HK-2 (cell line): ENCODE results near the gene ANAPC2.
A peak's percentile ranks its signal among the peaks of the same experiment; 100 is the strongest.

Experiments used
- DNase-seq: peaks from one replicate; pipeline ENCODE4 v3.0.0-alpha.2; 2018; ENCODE audit not compliant: unreplicated experiment

ANAPC2 gene

GRCh38 chr9:137188490-137189296, at the start of gene ANAPC2, which contains the start of gene SSNA1:
ANAPC2 (minus strand) TSS chr9:137188560; CDS start chr9:137188532, 28 bp downstream.
SSNA1 (plus strand) TSS chr9:137188676; CDS start chr9:137188727, 51 bp downstream.
- DNase-seq = peak; percentile 95

GRCh38 chr9:137236936-137237421, 48.6 kb upstream of the ANAPC2 start:
- no peak for DNase-seq

DNA sequence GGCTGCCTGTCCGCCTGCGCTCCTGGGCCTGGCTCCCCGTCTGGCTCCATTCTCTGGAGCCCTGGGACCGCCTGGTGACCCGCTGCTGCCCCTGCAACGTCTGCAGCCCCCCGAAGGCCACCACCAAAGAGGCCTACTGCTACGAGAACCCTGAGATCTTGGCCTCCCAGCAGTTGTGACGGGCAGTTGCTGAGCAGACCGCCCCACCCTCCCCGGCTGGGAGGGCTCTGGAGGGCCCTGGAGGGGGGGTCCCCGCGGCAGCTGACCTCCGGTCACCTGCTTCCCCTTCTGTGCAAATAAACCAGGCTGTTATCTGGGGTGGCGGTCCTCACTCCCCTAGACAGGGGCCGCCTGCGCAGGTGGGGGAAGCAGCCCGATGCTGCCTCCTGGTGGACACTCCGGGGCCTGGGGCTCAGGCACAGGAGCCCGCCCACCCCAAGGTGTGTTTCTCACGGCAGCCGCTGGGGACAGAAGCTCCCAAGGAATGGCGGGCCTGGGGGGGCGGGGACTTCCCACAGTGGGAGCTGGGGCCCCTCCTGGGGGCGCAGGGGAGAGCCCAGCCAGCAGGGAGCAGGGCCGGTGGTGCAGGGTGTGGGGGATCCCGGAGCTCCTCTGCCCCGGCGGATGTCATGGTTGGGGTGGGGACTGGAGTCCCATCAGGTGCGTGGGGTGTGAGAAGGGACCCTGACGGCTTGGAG, 48.0 kb upstream of the ANAPC2 start:
- peak; percentile 62 for DNase-seq

DNA sequence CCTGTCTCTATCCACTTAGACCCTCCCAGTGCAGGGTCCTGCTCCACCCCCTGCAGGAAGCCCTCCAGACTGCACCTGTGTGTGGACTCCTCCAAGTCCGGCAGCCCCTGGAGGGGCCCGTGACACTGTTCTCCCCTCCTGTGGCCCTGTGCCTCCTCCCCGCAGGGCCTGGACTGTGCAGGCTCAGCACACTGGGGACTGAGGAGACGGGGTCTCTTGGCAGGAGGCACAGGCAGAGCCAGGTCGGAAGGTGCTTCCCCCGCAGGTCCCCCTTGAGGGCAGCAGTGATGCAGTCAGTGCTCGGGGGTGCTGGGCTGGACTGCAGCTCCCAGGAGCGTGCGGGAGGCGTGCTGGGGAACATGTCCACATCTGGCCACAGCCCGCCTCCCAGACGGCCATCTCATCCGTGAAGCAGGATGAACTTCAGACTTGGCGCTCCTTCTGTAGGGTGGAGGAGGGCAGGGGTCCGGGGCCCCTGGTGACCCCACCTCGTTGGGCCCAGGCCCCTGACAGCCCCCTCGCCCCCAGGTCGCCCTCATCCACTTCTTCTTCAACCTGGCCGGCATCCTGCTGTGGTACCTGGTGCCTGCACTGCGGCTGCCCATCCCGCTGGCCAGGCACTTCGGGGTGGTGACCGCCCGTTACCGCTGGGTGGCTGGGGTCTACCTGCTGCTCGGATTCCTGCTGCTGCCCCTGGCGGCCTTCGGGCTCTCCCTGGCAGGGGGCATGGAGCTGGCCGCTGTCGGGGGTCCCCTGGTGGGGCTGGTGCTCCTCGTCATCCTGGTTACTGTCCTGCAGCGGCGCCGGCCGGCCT, 47.3 kb upstream of the ANAPC2 start:
- no peak for DNase-seq

DNA sequence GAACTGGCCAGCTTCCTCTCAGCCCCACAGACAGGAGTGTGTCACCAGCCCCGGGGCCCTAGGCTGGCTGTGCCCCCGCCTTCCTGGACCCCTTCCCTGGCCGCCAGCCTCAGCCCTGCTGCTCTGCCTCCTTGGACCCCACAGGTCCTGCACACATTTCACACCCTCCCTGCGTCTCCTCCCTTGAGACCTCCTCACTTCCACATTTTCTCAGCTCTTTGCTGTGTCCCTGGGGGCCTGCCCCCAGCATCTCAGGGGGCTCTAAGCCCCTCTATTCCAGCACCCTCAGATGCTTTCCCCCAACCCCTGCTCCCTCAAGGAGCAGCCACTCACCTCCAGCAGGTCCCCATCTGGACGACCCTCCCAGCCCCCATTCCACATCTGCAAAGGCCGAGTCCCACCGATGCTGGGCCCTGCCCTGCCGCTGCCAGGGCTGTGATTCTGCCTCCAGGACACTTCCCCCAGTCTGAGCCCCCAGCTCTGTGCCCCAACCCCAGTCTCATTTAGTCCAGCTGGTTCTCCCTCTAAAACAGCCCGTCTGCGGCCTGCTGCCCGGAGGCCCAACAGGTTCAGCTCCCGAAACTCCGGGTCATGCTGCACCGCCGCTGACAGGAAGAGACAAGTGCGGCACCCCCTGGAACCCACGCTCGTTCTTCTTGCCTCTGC, 46.5 kb upstream of the ANAPC2 start:
- no peak for DNase-seq

GRCh38 chr9:137234055-137234697, 45.8 kb upstream of the ANAPC2 start:
- DNase-seq = no peak

DNA sequence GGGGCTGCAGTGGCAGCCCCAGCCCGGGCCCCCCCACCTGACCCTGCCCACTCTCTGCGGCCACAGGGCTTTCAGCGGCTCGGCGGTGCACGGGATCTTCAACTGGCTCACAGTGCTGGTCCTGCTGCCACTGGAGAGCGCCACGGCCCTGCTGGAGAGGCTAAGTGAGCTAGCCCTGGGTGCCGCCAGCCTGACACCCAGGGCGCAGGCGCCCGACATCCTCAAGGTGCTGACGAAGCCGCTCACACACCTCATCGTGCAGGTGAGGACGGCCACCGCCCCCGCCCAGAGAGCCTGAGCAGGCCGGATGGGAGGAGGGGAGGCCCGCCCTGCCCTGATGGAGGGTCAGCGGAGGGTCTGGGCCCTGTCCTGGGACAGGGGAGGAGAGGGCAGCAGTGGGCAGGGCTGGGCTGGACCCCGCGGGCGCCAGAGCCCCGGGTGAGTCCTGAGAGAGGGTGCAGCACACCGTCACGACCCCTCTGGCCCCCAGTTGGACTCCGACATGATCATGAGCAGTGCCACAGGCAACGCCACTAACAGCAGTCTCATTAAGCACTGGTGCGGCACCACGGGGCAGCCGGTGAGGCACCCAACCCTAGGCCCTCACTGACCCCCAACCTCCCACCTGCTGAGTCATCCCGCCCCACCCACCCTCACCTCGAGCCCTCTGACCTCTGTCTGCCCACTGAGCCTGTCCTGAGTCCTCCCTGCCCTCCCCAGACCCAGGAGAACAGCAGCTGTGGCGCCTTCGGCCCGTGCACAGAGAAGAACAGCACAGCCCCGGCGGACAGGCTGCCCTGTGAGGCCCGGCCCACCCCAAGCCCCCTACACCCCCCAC, 45.0 kb upstream of the ANAPC2 start:
- DNase-seq = no peak

DNA sequence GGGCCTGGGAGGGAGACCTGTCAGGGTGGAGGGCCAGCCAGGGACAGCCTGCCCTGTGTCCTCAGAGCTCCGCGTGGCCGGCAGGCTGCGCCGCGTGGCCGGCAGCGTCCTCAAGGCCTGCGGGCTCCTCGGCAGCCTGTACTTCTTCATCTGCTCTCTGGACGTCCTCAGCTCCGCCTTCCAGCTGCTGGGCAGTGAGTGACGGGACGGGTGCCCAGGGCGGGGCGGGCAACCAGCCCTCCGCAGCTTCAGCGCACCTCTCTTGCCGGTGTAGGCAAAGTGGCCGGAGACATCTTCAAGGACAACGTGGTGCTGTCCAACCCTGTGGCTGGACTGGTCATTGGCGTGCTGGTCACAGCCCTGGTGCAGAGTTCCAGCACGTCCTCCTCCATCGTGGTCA, 44.1 kb upstream of the ANAPC2 start:
- DNase-seq = no peak

- DNase-seq = no peak
Measured at GRCh38 chr9:137232101-137232500, 43.7 kb upstream of the ANAPC2 start.

DNA sequence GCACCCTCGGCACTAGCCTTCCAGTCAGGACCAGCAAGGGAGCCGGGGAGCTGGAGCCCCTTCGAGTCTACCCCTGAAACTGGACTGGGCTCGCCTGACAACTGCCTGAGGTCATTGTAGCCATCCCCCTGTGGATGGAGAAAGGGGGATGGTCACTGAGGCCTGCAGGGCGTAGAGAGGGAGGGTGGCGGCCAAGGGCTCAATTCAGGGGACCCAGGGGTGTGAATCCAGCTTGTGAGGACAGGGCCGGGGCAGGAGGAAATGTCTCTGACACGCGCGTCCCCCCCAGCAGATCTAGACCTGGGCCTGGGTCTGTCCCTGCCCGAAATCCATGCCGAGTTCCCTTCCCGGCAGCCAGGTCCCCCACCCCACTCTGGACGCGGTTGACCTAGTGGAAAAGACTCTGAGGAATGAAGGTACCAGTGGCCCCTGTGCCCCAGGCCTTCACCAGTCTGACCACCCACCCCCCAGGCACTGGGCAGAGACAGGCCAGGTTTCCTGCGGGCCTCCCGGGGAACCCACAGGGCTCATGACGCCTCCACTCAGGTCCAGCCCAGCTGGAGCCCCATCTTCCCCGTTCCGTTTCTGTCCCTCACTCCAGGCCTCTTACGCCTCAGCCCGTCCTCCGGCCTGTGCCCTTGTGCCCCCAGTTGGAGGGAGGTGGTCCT, 43.1 kb upstream of the ANAPC2 start:
- no peak for DNase-seq

DNA sequence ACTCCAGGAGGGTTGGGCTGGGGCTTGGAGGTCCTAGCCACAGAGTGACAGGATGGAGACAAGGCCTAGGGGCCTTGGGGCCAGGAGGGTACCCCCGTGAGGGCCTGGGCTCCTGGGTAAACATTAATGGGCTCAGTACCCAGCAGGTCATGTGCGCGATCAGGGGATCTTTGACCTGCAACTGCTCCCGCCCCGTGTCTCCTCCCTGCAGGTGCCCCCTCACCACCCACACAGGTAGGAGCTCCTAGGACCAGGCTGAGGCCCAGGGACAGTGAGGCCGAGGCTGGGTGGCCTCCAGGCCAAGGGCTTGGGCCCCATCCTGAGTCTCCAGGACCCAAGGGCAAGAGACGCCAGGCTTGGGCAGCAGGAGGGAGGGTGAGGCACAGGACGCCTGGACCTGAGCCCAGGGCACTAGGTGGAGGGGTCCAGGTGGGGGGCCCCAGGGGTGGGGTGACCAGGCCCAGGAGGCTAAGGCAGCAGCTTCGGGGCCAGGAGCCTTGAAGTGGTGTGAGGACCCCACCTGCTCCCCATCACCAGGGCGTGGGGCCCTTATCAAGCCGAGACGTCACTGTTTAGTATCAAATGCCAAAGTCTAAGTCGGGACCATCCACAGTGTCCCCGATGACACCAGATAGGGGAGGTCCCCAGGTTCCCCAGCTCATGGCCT, 42.5 kb upstream of the ANAPC2 start, which contains the start of gene SLC34A3:
Gene SLC34A3, plus strand, starts transcription at position 197 of the 667 bp plus-strand sequence. CDS start 802 bp downstream, outside the sequence.
- DNase-seq = no peak

- no peak for DNase-seq
Measured at GRCh38 chr9:137229903-137230704, 41.7 kb upstream of the ANAPC2 start.

- DNase-seq = no peak
Measured at GRCh38 chr9:137228968-137229896, 40.9 kb upstream of the ANAPC2 start.

- no peak for DNase-seq
Measured at GRCh38 chr9:137228506-137228967, 40.2 kb upstream of the ANAPC2 start.

GRCh38 chr9:137227853-137228505, 39.6 kb upstream of the ANAPC2 start:
- no peak for DNase-seq
